CD14-positive monocyte (primary cell): ENCODE data around the gene NEMP2. TPM values are rescaled to one million over a fixed set of nuclear protein-coding genes. Genes with fewer than 3 reads are reported as not detected.
A peak's percentile ranks its signal among the peaks of the same experiment; 100 is the strongest.

Source experiments
- DNase-seq, 3 donors: peaks; one replicate each; pipeline ENCODE4 v3.0.0-alpha.2; 2011 to 2022
- H2AFZ ChIP-seq: 2 replicates; pipeline ENCODE4 v1.6.0; 2012; ENCODE audit warnings: mild to moderate bottlenecking, low read depth, low read length, inconsistent platforms; ENCODE audit not compliant: insufficient read depth, poor library complexity, severe bottlenecking
- H3K27ac ChIP-seq, 2 donors: 1 replicate in 1 of 2; 2 replicates in 1 of 2; pipeline ENCODE4 v1.5.1; 2012 to 2013; ENCODE audit warnings: low read length in 2 of 2, control low read depth in 1 of 2, inconsistent platforms in 1 of 2, low read depth in 1 of 2, mild to moderate bottlenecking in 1 of 2
- H3K27me3 ChIP-seq, 2 donors: one replicate each; pipeline versions ENCODE4 v1.6.0 to v1.6.1; 2011 to 2013; ENCODE audit warnings: low read length in 2 of 2; ENCODE audit not compliant: control insufficient read depth in 2 of 2, insufficient read depth in 2 of 2
- H3K36me3 ChIP-seq, 2 donors: replicated peaks in 1 of 2; 1 replicate in 1 of 2; 2 replicates in 1 of 2; pipeline versions ENCODE4 v1.5.1 to v1.6.1; 2012 to 2013; ENCODE audit warnings: low read length in 2 of 2, control low read depth in 1 of 2, inconsistent platforms in 1 of 2, mild to moderate bottlenecking in 1 of 2; ENCODE audit not compliant: insufficient read depth in 2 of 2, control insufficient read depth in 1 of 2
- H3K4me1 ChIP-seq, 2 donors: 1 replicate in 1 of 2; 2 replicates in 1 of 2; pipeline versions ENCODE4 v1.5.1 to v1.6.1; 2012 to 2013; ENCODE audit warnings: low read length in 2 of 2, control low read depth in 1 of 2, inconsistent platforms in 1 of 2, mild to moderate bottlenecking in 1 of 2, moderate library complexity in 1 of 2; ENCODE audit not compliant: insufficient read depth in 2 of 2, control insufficient read depth in 1 of 2
- H3K4me2 ChIP-seq: replicated peaks from 2 replicates; pipeline ENCODE3; 2012; ENCODE audit warnings: low read length, moderate library complexity, mild to moderate bottlenecking; ENCODE audit not compliant: poor library complexity, severe bottlenecking; ENCODE audit errors: extremely low read depth
- H3K4me3 ChIP-seq, 3 experiments: fragments of 200-600 bp in 1 of 3; sonication (generic) in 1 of 3; replicated peaks in 1 of 3; 1 replicate in 2 of 3; 2 replicates in 1 of 3; pipeline ENCODE4 v1.5.1; 2011 to 2013; ENCODE audit warnings: low read length in 3 of 3, mild to moderate bottlenecking in 3 of 3, control low read depth in 2 of 3, low read depth in 2 of 3, inconsistent platforms in 1 of 3, moderate library complexity in 1 of 3
- H3K79me2 ChIP-seq: 2 replicates; pipeline ENCODE4 v1.6.0; 2012; ENCODE audit warnings: mild to moderate bottlenecking, control low read depth, inconsistent platforms, low read length, moderate library complexity; ENCODE audit not compliant: insufficient read depth
- H3K9ac ChIP-seq: 2 replicates; pipeline ENCODE4 v1.6.0; 2017; ENCODE audit warnings: low read length, mild to moderate bottlenecking; ENCODE audit not compliant: insufficient read depth, poor library complexity, severe bottlenecking
- H3K9me3 ChIP-seq, 2 donors: replicated peaks in 1 of 2; 1 replicate in 1 of 2; 2 replicates in 1 of 2; pipeline versions ENCODE4 v1.5.1 to v1.6.1; 2012 to 2013; ENCODE audit warnings: low read length in 2 of 2, control low read depth in 1 of 2; ENCODE audit not compliant: control insufficient read depth in 1 of 2, insufficient read depth in 1 of 2
- H4K20me1 ChIP-seq: 2 replicates; pipeline ENCODE4 v1.6.0; 2012; ENCODE audit warnings: mild to moderate bottlenecking, low read length, control low read depth, moderate library complexity; ENCODE audit not compliant: insufficient read depth
- H3K27ac Mint-ChIP-seq, 7 donors: one replicate each; pipeline ENCODE4 v1.8.0; 2020; ENCODE audit warnings: mild to moderate bottlenecking in 7 of 7, mixed read lengths in 7 of 7, moderate library complexity in 6 of 7, inconsistent platforms in 2 of 7
- H3K27me3 Mint-ChIP-seq, 3 donors: one replicate each; pipeline ENCODE4 v1.8.0; 2021 to 2022; ENCODE audit warnings: low read depth in 3 of 3, mild to moderate bottlenecking in 3 of 3, mixed read lengths in 3 of 3, moderate library complexity in 3 of 3, inconsistent platforms in 1 of 3
- H3K36me3 Mint-ChIP-seq, 2 donors: one replicate each; pipeline ENCODE4 v1.8.0; 2020; ENCODE audit warnings: mixed read lengths in 2 of 2, inconsistent platforms in 1 of 2, mild to moderate bottlenecking in 1 of 2
- H3K4me1 Mint-ChIP-seq: one replicate; pipeline ENCODE4 v1.8.0; 2020; ENCODE audit warnings: mild to moderate bottlenecking, mixed read lengths
- H3K4me3 Mint-ChIP-seq, 2 donors: one replicate each; pipeline ENCODE4 v1.8.0; 2020; ENCODE audit warnings: mild to moderate bottlenecking in 2 of 2, mixed read lengths in 2 of 2, moderate library complexity in 1 of 2
- H3K9me3 Mint-ChIP-seq, 7 donors: one replicate each; pipeline ENCODE4 v1.8.0; 2020 to 2022; ENCODE audit warnings: mixed read lengths in 7 of 7, mild to moderate bottlenecking in 6 of 7, moderate library complexity in 6 of 7, inconsistent platforms in 2 of 7
- intact Hi-C, 2 donors: fragments of 100-400 bp; cut with micrococcal nuclease; formaldehyde crosslinking; loops; one replicate each; pipeline versions ENCODE4 v1.15.0 to v1.15.1; 2023
- polyA plus RNA-seq, 3 donors: library from polyadenylated mRNA; depleted of rRNA in 1 of 3; unstranded in 2 of 3; stranded (reverse) in 1 of 3; fragments of 300-500 nt in 2 of 3; fragments of >200 nt in 1 of 3; fragmentation: Illumina TruSeq in 2 of 3; gene quantifications; 1 replicate in 2 of 3; 2 replicates in 1 of 3; pipeline ENCODE4 v1.2.3, GENCODE V29; 2012 to 2021
- TF ChIP-seq, protein P1 (sequence below): fragments of 200-600 bp; IDR thresholded peaks from one replicate; pipeline ENCODE4 v1.8.0; 2022; ENCODE audit warnings: antibody characterized with exemption, mild to moderate bottlenecking

The NEMP2 gene
- polyA plus RNA-seq, 3 donors, result 0.44 to 2.5 (median 1.5) TPM

- peak overlapping the region in 1 of 7 donors; percentile 11 for H3K27ac Mint-ChIP-seq
- Histone ChIP-seq H3K9me3 (peaks cover 0 to 5% of the 10 kb centered on the region in 2 donors), H3K4me3 (no peak overlapping the region), H3K79me2 (no peaks in the 10 kb centered on the region), H3K4me2 (no peak overlapping the region), H4K20me1 (no peaks in the 10 kb centered on the region), H3K4me1 (no peaks in the 10 kb centered on the region), H3K36me3 (no peaks in the 10 kb centered on the region), H3K9ac (no peak overlapping the region), H3K27ac (no peak overlapping the region), H3K27me3 (no peaks in the 10 kb centered on the region), H2AFZ (no peak overlapping the region)
- DNase-seq, result no peak
- peaks cover 0 to 6% (median 2%) of the 10 kb centered on the region in 3 donors for H3K27me3 Mint-ChIP-seq
- H3K36me3 Mint-ChIP-seq, result no peaks in the 10 kb centered on the region
- TF ChIP-seq, protein P1, sequence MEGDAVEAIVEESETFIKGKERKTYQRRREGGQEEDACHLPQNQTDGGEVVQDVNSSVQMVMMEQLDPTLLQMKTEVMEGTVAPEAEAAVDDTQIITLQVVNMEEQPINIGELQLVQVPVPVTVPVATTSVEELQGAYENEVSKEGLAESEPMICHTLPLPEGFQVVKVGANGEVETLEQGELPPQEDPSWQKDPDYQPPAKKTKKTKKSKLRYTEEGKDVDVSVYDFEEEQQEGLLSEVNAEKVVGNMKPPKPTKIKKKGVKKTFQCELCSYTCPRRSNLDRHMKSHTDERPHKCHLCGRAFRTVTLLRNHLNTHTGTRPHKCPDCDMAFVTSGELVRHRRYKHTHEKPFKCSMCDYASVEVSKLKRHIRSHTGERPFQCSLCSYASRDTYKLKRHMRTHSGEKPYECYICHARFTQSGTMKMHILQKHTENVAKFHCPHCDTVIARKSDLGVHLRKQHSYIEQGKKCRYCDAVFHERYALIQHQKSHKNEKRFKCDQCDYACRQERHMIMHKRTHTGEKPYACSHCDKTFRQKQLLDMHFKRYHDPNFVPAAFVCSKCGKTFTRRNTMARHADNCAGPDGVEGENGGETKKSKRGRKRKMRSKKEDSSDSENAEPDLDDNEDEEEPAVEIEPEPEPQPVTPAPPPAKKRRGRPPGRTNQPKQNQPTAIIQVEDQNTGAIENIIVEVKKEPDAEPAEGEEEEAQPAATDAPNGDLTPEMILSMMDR, result no peak
- H3K4me1 Mint-ChIP-seq, result no peaks in the 10 kb centered on the region
- intact Hi-C loops, result no loop called here
- H3K4me3 Mint-ChIP-seq, result no peak overlapping the region
- H3K9me3 Mint-ChIP-seq, result peaks cover 3 to 8% (median 7%) of the 10 kb centered on the region in 7 donors
Observed at GRCh38 chr2:190572246-190572645, 37.7 kb upstream of the NEMP2 start.

DNA sequence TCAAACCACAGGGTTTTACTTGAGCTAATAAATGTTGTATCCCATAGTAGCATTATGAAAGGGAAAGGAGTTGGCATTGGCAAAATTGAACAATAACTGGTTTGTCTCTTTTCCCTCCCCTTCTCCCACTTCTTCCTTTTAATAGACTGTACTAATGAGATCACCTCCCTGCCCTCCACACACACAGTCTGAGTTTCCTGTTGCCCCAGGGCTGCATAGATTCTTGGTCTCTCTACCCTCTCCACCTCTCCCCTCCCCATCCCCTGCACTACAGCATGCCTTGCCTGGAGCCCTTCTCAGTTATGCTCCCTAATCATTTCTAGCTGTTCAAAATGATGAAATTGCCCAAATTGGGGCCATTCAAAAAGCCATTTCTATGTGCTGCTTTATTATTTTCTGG is 37.2 kb upstream of the NEMP2 start:
- Histone ChIP-seq H3K9ac (no peak overlapping the region), H2AFZ (no peak overlapping the region), H3K79me2 (no peaks in the 10 kb centered on the region), H3K27ac (no peak overlapping the region), H4K20me1 (no peaks in the 10 kb centered on the region), H3K4me2 (no peak overlapping the region), H3K27me3 (no peaks in the 10 kb centered on the region), H3K4me3 (no peak overlapping the region), H3K9me3 (peaks cover 0 to 5% of the 10 kb centered on the region in 2 donors), H3K4me1 (no peaks in the 10 kb centered on the region), H3K36me3 (no peaks in the 10 kb centered on the region)
- H3K27ac Mint-ChIP-seq, result peak overlapping the region in 2 of 7 donors; percentile 31 to 59
- H3K9me3 Mint-ChIP-seq, result peaks cover 3 to 13% (median 9%) of the 10 kb centered on the region in 7 donors
- peaks cover 0 to 6% (median 2%) of the 10 kb centered on the region in 3 donors for H3K27me3 Mint-ChIP-seq
- intact Hi-C loops, result no loop called here
- H3K4me3 Mint-ChIP-seq, result no peak overlapping the region
- no peaks in the 10 kb centered on the region for H3K4me1 Mint-ChIP-seq
- TF ChIP-seq, protein P1, result no peak
- no peaks in the 10 kb centered on the region for H3K36me3 Mint-ChIP-seq
- no peak for DNase-seq
